Measurements from ENCODE around the gene RABGAP1L. TPM values are rescaled to one million over a fixed set of nuclear protein-coding genes. Genes with fewer than 3 reads are reported as not detected.

The RABGAP1L gene
- total and polyA plus RNA-seq, 2 of the 4 experiments (the other 2 are of a cell fraction): 7.9 to 26.7 TPM

DNA sequence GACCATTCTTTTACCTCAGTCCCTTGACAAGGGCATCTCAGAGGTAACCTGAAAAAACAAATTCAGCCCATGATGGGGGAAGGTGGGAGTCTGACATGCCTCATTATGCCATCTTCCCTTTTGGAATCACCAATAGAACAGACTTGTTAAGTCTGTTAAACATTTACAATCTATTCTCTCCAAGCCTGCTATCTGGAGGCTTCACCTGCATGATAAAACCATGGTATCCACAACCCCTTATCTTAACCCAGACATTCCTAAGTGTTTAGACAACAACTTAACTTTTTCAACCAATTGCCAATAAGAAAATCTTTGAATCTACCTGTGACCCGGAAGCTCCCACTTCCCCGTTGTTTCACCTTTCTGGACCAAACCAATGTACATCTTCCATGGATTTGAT is 607.4 kb downstream of the RABGAP1L start:
- Histone ChIP-seq H2BK15ac (ENCODE audit: low read depth, low read length) (no peak overlapping the region), H3K9me3 (ENCODE audit: control insufficient read depth, insufficient read depth, low read length) (no peaks in the 10 kb centered on the region), H3K14ac (replicated peaks; ENCODE audit: low read depth, low read length) (no peak overlapping the region), H3K4me1 (ENCODE audit: control insufficient read depth, insufficient read depth, low read length) (no peaks in the 10 kb centered on the region), H3K4me3 (ENCODE audit: insufficient read depth, low read depth, low read length) (no peak overlapping the region), H3K23ac (ENCODE audit: low read depth, low read length) (no peak overlapping the region), H4K20me1 (ENCODE audit: insufficient read depth, low read length) (no peaks in the 10 kb centered on the region), H2BK20ac (ENCODE audit: low read depth, low read length) (no peak overlapping the region), H3K4me2 (ENCODE audit: low read depth, low read length) (no peak overlapping the region), H3K27me3 (ENCODE audit: control insufficient read depth, insufficient read depth, low read length) (no peaks in the 10 kb centered on the region), H4K5ac (ENCODE audit: low read depth, low read length) (no peak overlapping the region), H3K79me1 (ENCODE audit: low read depth in 1 of 2, low read length in 2 of 2) (no peaks in the 10 kb centered on the region), H3K18ac (ENCODE audit: low read depth, low read length) (no peak overlapping the region), H4K91ac (ENCODE audit: insufficient read depth, low read depth, low read length) (no peak overlapping the region), H3K56ac (ENCODE audit: extremely low read depth, insufficient read depth, low read length) (no peak overlapping the region), H2BK120ac (ENCODE audit: low read depth, low read length) (no peak overlapping the region), H3K4ac (ENCODE audit: low read depth, low read length) (no peak overlapping the region), H3K9ac (ENCODE audit: low read depth, low read length) (no peak overlapping the region), H3K9me1 (ENCODE audit: insufficient read depth, low read length) (no peaks in the 10 kb centered on the region), H3K27ac (ENCODE audit: insufficient read depth, low read length) (no peak overlapping the region), H2AK5ac (ENCODE audit: low read depth, low read length) (no peak overlapping the region), H2AFZ (replicated peaks; ENCODE audit: low read length, poor library complexity) (no peak overlapping the region), H2AK9ac (replicated peaks; ENCODE audit: low read depth, low read length, poor library complexity) (no peak overlapping the region), H3K36me3 (ENCODE audit: control insufficient read depth, insufficient read depth, low read length) (no peaks in the 10 kb centered on the region), H2BK5ac (ENCODE audit: low read depth, low read length, poor library complexity, severe bottlenecking) (no peak overlapping the region), H4K8ac (ENCODE audit: low read depth in 2 of 2, low read length in 2 of 2) (no peak overlapping the region)
- no peak for ATAC-seq (ENCODE audit: low read depth)
- TF ChIP-seq, protein P1, sequence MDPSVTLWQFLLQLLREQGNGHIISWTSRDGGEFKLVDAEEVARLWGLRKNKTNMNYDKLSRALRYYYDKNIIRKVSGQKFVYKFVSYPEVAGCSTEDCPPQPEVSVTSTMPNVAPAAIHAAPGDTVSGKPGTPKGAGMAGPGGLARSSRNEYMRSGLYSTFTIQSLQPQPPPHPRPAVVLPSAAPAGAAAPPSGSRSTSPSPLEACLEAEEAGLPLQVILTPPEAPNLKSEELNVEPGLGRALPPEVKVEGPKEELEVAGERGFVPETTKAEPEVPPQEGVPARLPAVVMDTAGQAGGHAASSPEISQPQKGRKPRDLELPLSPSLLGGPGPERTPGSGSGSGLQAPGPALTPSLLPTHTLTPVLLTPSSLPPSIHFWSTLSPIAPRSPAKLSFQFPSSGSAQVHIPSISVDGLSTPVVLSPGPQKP (IDR thresholded peaks at IDR 0.05; ENCODE audit: borderline replicate concordance, low read depth, low read length): no peak
- TF ChIP-seq NFE2L2 (IDR thresholded peaks at IDR 0.05; ENCODE audit: low read depth, low read length) (no peak), RFX5 (IDR thresholded peaks at IDR 0.05; ENCODE audit: low read depth, low read length) (no peak), FOS (IDR thresholded peaks at IDR 0.05; ENCODE audit: low read depth, low read length) (no peak), MAFK (IDR thresholded peaks at IDR 0.05; ENCODE audit: low read depth, low read length) (no peak), RCOR1 (IDR thresholded peaks at IDR 0.05; ENCODE audit: insufficient replicate concordance, low read length) (no peak), POLR2A (IDR thresholded peaks at IDR 0.05; ENCODE audit: low read depth, low read length) (no peak), SMC3 (IDR thresholded peaks at IDR 0.05; ENCODE audit: low read depth, low read length) (no peak), MAZ (IDR thresholded peaks at IDR 0.05; ENCODE audit: borderline replicate concordance, low read depth, low read length) (no peak), CEBPB (IDR thresholded peaks at IDR 0.05; ENCODE audit: low read depth, low read length) (no peak), BHLHE40 (IDR thresholded peaks at IDR 0.05; ENCODE audit: low read depth, low read length) (no peak), RAD21 (IDR thresholded peaks at IDR 0.05; ENCODE audit: low read length) (no peak), CHD1 (IDR thresholded peaks at IDR 0.05; ENCODE audit: low read depth, low read length) (no peak), MXI1 (IDR thresholded peaks at IDR 0.05; ENCODE audit: borderline replicate concordance, low read depth, low read length) (no peak)
- TF ChIP-seq, protein P2, sequence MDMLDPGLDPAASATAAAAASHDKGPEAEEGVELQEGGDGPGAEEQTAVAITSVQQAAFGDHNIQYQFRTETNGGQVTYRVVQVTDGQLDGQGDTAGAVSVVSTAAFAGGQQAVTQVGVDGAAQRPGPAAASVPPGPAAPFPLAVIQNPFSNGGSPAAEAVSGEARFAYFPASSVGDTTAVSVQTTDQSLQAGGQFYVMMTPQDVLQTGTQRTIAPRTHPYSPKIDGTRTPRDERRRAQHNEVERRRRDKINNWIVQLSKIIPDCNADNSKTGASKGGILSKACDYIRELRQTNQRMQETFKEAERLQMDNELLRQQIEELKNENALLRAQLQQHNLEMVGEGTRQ (IDR thresholded peaks at IDR 0.05; ENCODE audit: low read depth, low read length): no peak
- TF ChIP-seq, protein P3, sequence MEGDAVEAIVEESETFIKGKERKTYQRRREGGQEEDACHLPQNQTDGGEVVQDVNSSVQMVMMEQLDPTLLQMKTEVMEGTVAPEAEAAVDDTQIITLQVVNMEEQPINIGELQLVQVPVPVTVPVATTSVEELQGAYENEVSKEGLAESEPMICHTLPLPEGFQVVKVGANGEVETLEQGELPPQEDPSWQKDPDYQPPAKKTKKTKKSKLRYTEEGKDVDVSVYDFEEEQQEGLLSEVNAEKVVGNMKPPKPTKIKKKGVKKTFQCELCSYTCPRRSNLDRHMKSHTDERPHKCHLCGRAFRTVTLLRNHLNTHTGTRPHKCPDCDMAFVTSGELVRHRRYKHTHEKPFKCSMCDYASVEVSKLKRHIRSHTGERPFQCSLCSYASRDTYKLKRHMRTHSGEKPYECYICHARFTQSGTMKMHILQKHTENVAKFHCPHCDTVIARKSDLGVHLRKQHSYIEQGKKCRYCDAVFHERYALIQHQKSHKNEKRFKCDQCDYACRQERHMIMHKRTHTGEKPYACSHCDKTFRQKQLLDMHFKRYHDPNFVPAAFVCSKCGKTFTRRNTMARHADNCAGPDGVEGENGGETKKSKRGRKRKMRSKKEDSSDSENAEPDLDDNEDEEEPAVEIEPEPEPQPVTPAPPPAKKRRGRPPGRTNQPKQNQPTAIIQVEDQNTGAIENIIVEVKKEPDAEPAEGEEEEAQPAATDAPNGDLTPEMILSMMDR (conservative IDR thresholded peaks at IDR 0.05; ENCODE audit: low read depth, low read length): no peak
- in situ Hi-C loops (cut with MboI; ENCODE audit: low sequenced_read_pairs): no loop called here
- ChIA-PET POLR2A (ENCODE audit: unreplicated experiment) (no interaction called here), CTCF (no interaction called here)
- no TSS peak for BruUV-seq (replicated peaks)
- intact Hi-C loops (cut with micrococcal nuclease): no loop called here
- dilution Hi-C loops (cut with HindIII; ENCODE audit: low sequenced_read_pairs, unreplicated experiment): no loop called here
- no peak for DNase-seq
- WGBS, 2 experiments (ENCODE audit: extremely low coverage in 2 of 2, insufficient read length in 1 of 2): no CpG with 5 or more reads among the region's 2 CpGs
